Prostate gland (tissue), 2 donors: Measurements from ENCODE around the gene FANCD2.

ENCODE experiments used
- POLR2A ChIP-seq: fragments of 450-650 bp; IDR thresholded peaks from one replicate; pipeline ENCODE4 v1.6.1; 2016; ENCODE audit warnings: antibody characterized with exemption, mild to moderate bottlenecking
- POLR2AphosphoS5 ChIP-seq: sonication (generic); formaldehyde crosslinking; IDR thresholded peaks from one replicate; pipeline ENCODE4 v1.6.1; 2017; ENCODE audit warnings: antibody characterized with exemption
- TF ChIP-seq, protein P1 (sequence below), 4 experiments: fragments of 200-600 bp in 2 of 4; fragments of 450-650 bp in 2 of 4; sonication (generic) in 2 of 4; IDR thresholded peaks; 1 replicate in 3 of 4; 2 replicates in 1 of 4; pipeline ENCODE4 v1.5.1; 2016 to 2019; ENCODE audit warnings: antibody characterized with exemption in 4 of 4, mild to moderate bottlenecking in 2 of 4, moderate library complexity in 2 of 4

DNA sequence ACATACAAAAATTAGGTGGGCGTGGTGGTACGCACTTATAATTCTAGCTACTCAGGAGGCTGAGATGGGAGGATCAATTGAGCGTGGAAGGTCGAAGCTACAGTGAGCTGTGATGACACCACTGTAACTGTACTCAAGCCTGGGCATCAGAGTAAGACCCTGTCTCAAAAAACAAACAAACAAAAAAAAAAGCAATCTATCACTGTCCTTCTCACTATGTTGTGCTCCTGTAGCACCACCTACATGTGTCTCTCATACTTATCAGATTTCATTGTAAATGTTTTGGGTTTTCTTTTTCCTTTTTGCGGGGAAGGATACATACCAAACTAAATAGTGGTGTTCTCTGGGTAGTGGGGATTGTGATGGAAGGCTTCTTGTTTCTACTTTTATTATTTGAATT is 14.8 kb downstream of the FANCD2 start:
- TF ChIP-seq, protein P1, sequence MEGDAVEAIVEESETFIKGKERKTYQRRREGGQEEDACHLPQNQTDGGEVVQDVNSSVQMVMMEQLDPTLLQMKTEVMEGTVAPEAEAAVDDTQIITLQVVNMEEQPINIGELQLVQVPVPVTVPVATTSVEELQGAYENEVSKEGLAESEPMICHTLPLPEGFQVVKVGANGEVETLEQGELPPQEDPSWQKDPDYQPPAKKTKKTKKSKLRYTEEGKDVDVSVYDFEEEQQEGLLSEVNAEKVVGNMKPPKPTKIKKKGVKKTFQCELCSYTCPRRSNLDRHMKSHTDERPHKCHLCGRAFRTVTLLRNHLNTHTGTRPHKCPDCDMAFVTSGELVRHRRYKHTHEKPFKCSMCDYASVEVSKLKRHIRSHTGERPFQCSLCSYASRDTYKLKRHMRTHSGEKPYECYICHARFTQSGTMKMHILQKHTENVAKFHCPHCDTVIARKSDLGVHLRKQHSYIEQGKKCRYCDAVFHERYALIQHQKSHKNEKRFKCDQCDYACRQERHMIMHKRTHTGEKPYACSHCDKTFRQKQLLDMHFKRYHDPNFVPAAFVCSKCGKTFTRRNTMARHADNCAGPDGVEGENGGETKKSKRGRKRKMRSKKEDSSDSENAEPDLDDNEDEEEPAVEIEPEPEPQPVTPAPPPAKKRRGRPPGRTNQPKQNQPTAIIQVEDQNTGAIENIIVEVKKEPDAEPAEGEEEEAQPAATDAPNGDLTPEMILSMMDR (IDR thresholded peaks at IDR 0.05): no peak
- no peak for TF ChIP-seq POLR2A
- TF ChIP-seq POLR2AphosphoS5: no peak
